ENCODE measurements around the gene GID4. TPM values are rescaled to one million over a fixed set of nuclear protein-coding genes. Genes with fewer than 3 reads are reported as not detected.
A peak's percentile ranks its signal among the peaks of the same experiment; 100 is the strongest.

Gene GID4
- total RNA-seq, 1 experiment from 2014 or later = 11.4 TPM

DNA sequence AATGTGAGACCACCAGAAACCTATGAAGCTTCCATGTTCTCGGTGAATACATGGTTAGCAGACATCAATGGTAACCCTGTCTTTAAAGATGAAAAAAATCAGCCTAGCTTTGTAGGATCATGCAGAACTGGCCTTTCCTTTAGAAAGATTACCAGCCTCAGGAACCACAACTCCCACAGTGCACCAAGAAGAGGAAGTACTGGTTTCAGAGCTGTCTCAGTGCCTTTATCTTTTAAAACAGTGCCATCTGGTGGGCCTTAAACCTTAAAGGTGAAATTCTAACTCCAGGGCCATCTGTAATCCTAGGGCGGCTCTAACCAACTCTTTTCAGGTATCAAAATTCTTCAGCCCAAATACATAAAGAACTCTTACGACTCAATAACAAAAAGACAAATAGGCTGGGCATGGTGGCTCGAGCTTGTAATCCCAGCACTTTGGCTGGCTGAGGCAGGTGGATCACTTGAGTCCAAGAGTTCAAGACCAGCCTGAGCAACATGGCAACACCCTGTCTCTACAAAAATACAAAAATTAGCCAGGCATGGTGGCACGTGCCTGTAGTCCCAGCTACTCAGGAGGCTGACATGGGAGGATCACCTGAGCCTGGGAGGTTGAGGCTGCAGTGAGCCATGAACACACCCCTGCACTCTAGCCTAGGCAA is 5.6 kb upstream of the GID4 start:
- Histone ChIP-seq H4K91ac (ENCODE audit: insufficient read length, low read depth, low read length) (no peak overlapping the region), H2AFZ (ENCODE audit: low read length) (no peak overlapping the region), H2BK15ac (ENCODE audit: low read depth, low read length) (no peak overlapping the region), H3K4me1 (ENCODE audit: insufficient read depth, low read length) (no peaks in the 10 kb centered on the region), H3K18ac (ENCODE audit: insufficient read length, low read depth, low read length) (no peak overlapping the region), H3K79me1 (ENCODE audit: insufficient read depth, low read depth, low read length, poor library complexity, severe bottlenecking) (no peaks in the 10 kb centered on the region), H3K4me2 (ENCODE audit: insufficient read depth, insufficient read length, low read length) (no peak overlapping the region), H4K8ac (replicated peaks; ENCODE audit: insufficient read length, low read depth, low read length) (no peak overlapping the region), H4K5ac (ENCODE audit: insufficient read length, low read depth, low read length) (no peak overlapping the region), H2BK12ac (ENCODE audit: insufficient read length, low read depth, low read length) (no peak overlapping the region), H3K9ac (ENCODE audit: extremely low read depth, insufficient read length, low read length) (no peak overlapping the region), H4K20me1 (ENCODE audit: control insufficient read depth, insufficient read depth, insufficient read length) (no peaks in the 10 kb centered on the region), H3K56ac (ENCODE audit: insufficient read length, low read depth, low read length) (no peak overlapping the region), H3K79me2 (ENCODE audit: insufficient read depth, low read length) (no peaks in the 10 kb centered on the region), H2AK5ac (ENCODE audit: insufficient read length, low read length) (no peak overlapping the region), H2BK120ac (ENCODE audit: low read depth, low read length, poor library complexity, severe bottlenecking) (no peak overlapping the region), H3K23me2 (ENCODE audit: insufficient read length, low read depth, low read length, poor library complexity, severe bottlenecking) (peaks cover 3% of the 10 kb centered on the region), H3K9me3 (ENCODE audit: control insufficient read depth, low read depth, low read length) (no peaks in the 10 kb centered on the region), H3K4ac (ENCODE audit: low read depth, low read length) (no peak overlapping the region), H3T11ph (ENCODE audit: low read length) (no peak overlapping the region), H3K14ac (ENCODE audit: insufficient read depth, low read length) (no peak overlapping the region), H2BK5ac (ENCODE audit: insufficient read length, low read length) (no peak overlapping the region), H3K27me3 (ENCODE audit: insufficient read depth, low read length) (no peaks in the 10 kb centered on the region), H2BK20ac (ENCODE audit: low read depth, low read length, poor library complexity, severe bottlenecking) (no peak overlapping the region), H3K27ac (ENCODE audit: insufficient read length, low read depth, low read length) (no peak overlapping the region), H3K23ac (ENCODE audit: insufficient read length, low read depth, low read length) (no peak overlapping the region)
- no CpG with 5 or more reads among the region's 5 CpGs for WGBS (ENCODE audit: extremely low coverage, insufficient read length, low lambda C conversion rate)
- H3K27ac Mint-ChIP-seq = peak overlapping the region in 1 of 3 experiments; percentile 20; a peak in 1 of 7 replicates
- TF ChIP-seq, protein P1, sequence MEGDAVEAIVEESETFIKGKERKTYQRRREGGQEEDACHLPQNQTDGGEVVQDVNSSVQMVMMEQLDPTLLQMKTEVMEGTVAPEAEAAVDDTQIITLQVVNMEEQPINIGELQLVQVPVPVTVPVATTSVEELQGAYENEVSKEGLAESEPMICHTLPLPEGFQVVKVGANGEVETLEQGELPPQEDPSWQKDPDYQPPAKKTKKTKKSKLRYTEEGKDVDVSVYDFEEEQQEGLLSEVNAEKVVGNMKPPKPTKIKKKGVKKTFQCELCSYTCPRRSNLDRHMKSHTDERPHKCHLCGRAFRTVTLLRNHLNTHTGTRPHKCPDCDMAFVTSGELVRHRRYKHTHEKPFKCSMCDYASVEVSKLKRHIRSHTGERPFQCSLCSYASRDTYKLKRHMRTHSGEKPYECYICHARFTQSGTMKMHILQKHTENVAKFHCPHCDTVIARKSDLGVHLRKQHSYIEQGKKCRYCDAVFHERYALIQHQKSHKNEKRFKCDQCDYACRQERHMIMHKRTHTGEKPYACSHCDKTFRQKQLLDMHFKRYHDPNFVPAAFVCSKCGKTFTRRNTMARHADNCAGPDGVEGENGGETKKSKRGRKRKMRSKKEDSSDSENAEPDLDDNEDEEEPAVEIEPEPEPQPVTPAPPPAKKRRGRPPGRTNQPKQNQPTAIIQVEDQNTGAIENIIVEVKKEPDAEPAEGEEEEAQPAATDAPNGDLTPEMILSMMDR (conservative IDR thresholded peaks at IDR 0.05) = peak; percentile 80
- peaks cover 4% of the 10 kb centered on the region for H3K27me3 Mint-ChIP-seq (ENCODE audit: low read depth)
- H3K36me3 Mint-ChIP-seq (ENCODE audit: insufficient read depth in 1 of 3, low read depth in 3 of 3) = peaks cover 0 to 2% (median 0%) of the 10 kb centered on the region in 3 experiments; a peak in 1 of 7 replicates
- peak; percentile 53 for DNase-seq
- no peaks in the 10 kb centered on the region for H3K9me3 Mint-ChIP-seq
- peaks cover 12 to 15% of the 10 kb centered on the region in 2 experiments for H3K4me1 Mint-ChIP-seq
- H3K4me3 Mint-ChIP-seq = no peak overlapping the region; a peak in 1 of 5 replicates
